ENCODE results near the gene RHOD.

- TF ChIP-seq POLR2AphosphoS5 (IDR thresholded peaks at IDR 0.05; ENCODE audit: low read depth, low read length), result no peak
- no peak for TF ChIP-seq POLR2A (IDR thresholded peaks at IDR 0.05; ENCODE audit: low read depth, low read length)
Measured at GRCh38 chr11:67010296-67010905, 46.2 kb upstream of the RHOD start.
